GM12878 (cell line): ENCODE data around the gene WWOX. TPM values are rescaled to one million over a fixed set of nuclear protein-coding genes. Genes with fewer than 3 reads are reported as not detected.

ENCODE experiments used
- ATAC-seq: fragments of 200-7000 bp; cut with Tn5 transposase; 3 replicates; pipeline ENCODE4 v1.9.1; 2020; ENCODE audit warnings: mild to moderate bottlenecking, moderate library complexity
- BruUV-seq: library from RNA; stranded (reverse); fragments of 400-500 nt; replicated peaks from 2 replicates; lab custom pipeline; 2021; lab: Mats Ljungman, UMichigan
- CTCF ChIA-PET: fragments of 300-600 bp; sonication (Branson Sonifier 250); formaldehyde crosslinking; extraction: SDS; loops from one replicate; lab custom pipeline; 2021; ENCODE audit warnings: inconsistent platforms; lab: Yijun Ruan, JAX
- POLR2A ChIA-PET: fragments of 350-600 bp; formaldehyde crosslinking; extraction: SDS; loops from one replicate; lab custom pipeline; 2021; ENCODE audit warnings: inconsistent platforms; lab: Charles Lee
- RAD21 ChIA-PET: fragments of 300-600 bp; sonication (Branson Sonifier 250); formaldehyde crosslinking; loops from one replicate; lab custom pipeline; 2023; ENCODE audit warnings: antibody characterized with exemption; ENCODE audit not compliant: unreplicated experiment; lab: Charles Lee
- SMC1A ChIA-PET: fragments of 300-600 bp; sonication (Branson Sonifier 250); formaldehyde crosslinking; loops from one replicate; lab custom pipeline; 2023; ENCODE audit not compliant: unreplicated experiment, uncharacterized antibody; lab: Charles Lee
- DNase-seq: peaks from one replicate; pipeline ENCODE4 v3.0.0-alpha.2; 2011; ENCODE audit warnings: low read depth, low spot score
- FAIRE-seq: peaks from 3 replicates; lab custom pipeline; 2011; peaks lifted over from hg19 to GRCh38; lab: Jason Lieb, UNC
- H2AFZ ChIP-seq: 2 replicates; pipeline ENCODE4 v1.6.0; 2011; ENCODE audit warnings: low read depth, low read length, control low read depth; ENCODE audit not compliant: control insufficient read depth
- H3K27ac ChIP-seq: 2 replicates; pipeline ENCODE4 v1.5.1; 2011; ENCODE audit warnings: control low read depth; ENCODE audit not compliant: control insufficient read depth, insufficient read depth
- H3K27me3 ChIP-seq, 2 experiments: replicated peaks in 1 of 2; 2 replicates each; pipeline versions ENCODE4 v1.6.0 to v1.6.1; 2011; ENCODE audit warnings: low read length in 1 of 2; ENCODE audit not compliant: control insufficient read depth in 2 of 2, insufficient read depth in 2 of 2
- H3K36me3 ChIP-seq, 2 experiments: 2 replicates each; pipeline ENCODE4 v1.5.1; 2011; ENCODE audit warnings: low read length in 1 of 2; ENCODE audit not compliant: control insufficient read depth in 2 of 2, insufficient read depth in 2 of 2
- H3K4me1 ChIP-seq: 2 replicates; pipeline ENCODE4 v1.6.1; 2011; ENCODE audit warnings: mild to moderate bottlenecking, low read length, moderate library complexity, mixed read lengths; ENCODE audit not compliant: control insufficient read depth, insufficient read depth
- H3K4me2 ChIP-seq: 2 replicates; pipeline ENCODE4 v1.6.0; 2011; ENCODE audit warnings: control low read depth; ENCODE audit not compliant: control insufficient read depth, insufficient read depth
- H3K4me3 ChIP-seq: fragments of 200-600 bp; sonication (generic); 2 replicates; pipeline ENCODE4 v1.5.1; 2016
- H3K79me2 ChIP-seq: 2 replicates; pipeline ENCODE4 v1.6.0; 2011; ENCODE audit warnings: low read length; ENCODE audit not compliant: control insufficient read depth, insufficient read depth
- H3K9ac ChIP-seq: 2 replicates; pipeline ENCODE4 v1.8.0; 2011; ENCODE audit warnings: low read length, control low read depth, mixed read lengths; ENCODE audit not compliant: control insufficient read depth, insufficient read depth
- H3K9me3 ChIP-seq: replicated peaks from 3 replicates; pipeline ENCODE4 v1.5.1; 2011; ENCODE audit warnings: mild to moderate bottlenecking, low read length; ENCODE audit not compliant: control insufficient read depth, insufficient read depth
- H4K20me1 ChIP-seq: 2 replicates; pipeline ENCODE4 v1.6.0; 2011; ENCODE audit not compliant: control insufficient read depth, insufficient read depth
- CUX1 ChIP-seq: IDR thresholded peaks from 2 replicates; pipeline ENCODE4 v1.6.1; 2012; ENCODE audit warnings: improper control_type of control experiment, low read depth, low read length; ENCODE audit not compliant: insufficient replicate concordance
- HDAC6 ChIP-seq: fragments of 200-600 bp; sonication (generic); IDR thresholded peaks from one replicate; pipeline ENCODE4 v1.8.0; 2017; ENCODE audit warnings: antibody characterized with exemption; ENCODE audit not compliant: unreplicated experiment
- HDGF ChIP-seq: fragments of 450-650 bp; IDR thresholded peaks from 2 replicates; pipeline ENCODE4 v1.6.1; 2016; ENCODE audit warnings: antibody characterized with exemption
- KDM1A ChIP-seq: fragments of 200-600 bp; sonication (generic); IDR thresholded peaks from 2 replicates; pipeline ENCODE4 v1.6.1; 2016; ENCODE audit warnings: borderline replicate concordance
- WGBS: methylation state at CpG from one replicate; pipeline ENCODE4 v1.1.6; 2016; ENCODE audit warnings: low lambda C conversion rate; ENCODE audit not compliant: insufficient replicate concordance, insufficient coverage; ENCODE audit errors: missing lambda C conversion rate; 5-methylcytosine and 5-hydroxymethylcytosine counted together
- in situ Hi-C: fragments of 300-500 bp; cut with MboI; formaldehyde crosslinking; loops from 9 replicates; pipeline ENCODE4 v1.14.3; 2018; ENCODE audit warnings: mixed read lengths
- intact Hi-C: fragments of 100-400 bp; cut with micrococcal nuclease; formaldehyde crosslinking; loops from one replicate; pipeline ENCODE4 v1.14.2; 2022; ENCODE audit not compliant: unreplicated experiment
- polyA plus RNA-seq, 11 experiments: library from polyadenylated mRNA; depleted of rRNA in 4 of 11; unstranded in 6 of 11; stranded (reverse) in 5 of 11; fragments of >200 nt; fragmentation: Nextera tagmentation in 4 of 11; fragmentation: Illumina TruSeq in 1 of 11; extraction: Ambion mirVana in 4 of 11; extraction: Trizol in 1 of 11; gene quantifications; 1 replicate in 1 of 11; 2 replicates in 10 of 11; pipeline versions ENCODE4 v1.2.1 to v1.2.3, GENCODE V29; 2011 to 2016; ENCODE audit warnings: inconsistent platforms in 2 of 11, missing spikeins in 2 of 11, low read depth in 1 of 11
- total RNA-seq, 4 experiments: library from RNA; depleted of rRNA in 3 of 4; stranded (reverse); fragments of >200 nt in 3 of 4; fragmentation: Illumina TruSeq in 1 of 4; extraction: Trizol in 1 of 4; gene quantifications; 2 replicates each; pipeline versions ENCODE4 v1.2.1 to v1.2.3, GENCODE V29; 2013 to 2021

WWOX gene
- total and polyA plus RNA-seq, 10 of the 15 experiments (the other 5 are each of a cell fraction or from before 2014, with no cell fraction given) = 2.8 to 24.4 (median 17.8) TPM

- DNase-seq (no peak), FAIRE-seq (no peak)
- CTCF ChIA-PET = interaction anchor here (0.9 kb wide), 1 partner anchor 8 kb away, joined by 3 read pairs; no protein-coding TSS in a partner anchor
- in situ Hi-C loops = no loop called here
- no peak overlapping the region for H3K27ac ChIP-seq
- 41% methylated on average over 4 of the region's 4 CpGs for WGBS
- H3K27me3 ChIP-seq = no peaks in the 10 kb centered on the region
- no peak overlapping the region for H3K9ac ChIP-seq
- no peaks in the 10 kb centered on the region for H3K9me3 ChIP-seq
- no peak overlapping the region for H3K4me2 ChIP-seq
- H2AFZ ChIP-seq = no peak overlapping the region
- no peaks in the 10 kb centered on the region for H4K20me1 ChIP-seq
- POLR2A ChIA-PET = no interaction called here
- RAD21 ChIA-PET = no interaction called here
- BruUV-seq = no TSS peak
- no peaks in the 10 kb centered on the region for H3K36me3 ChIP-seq
- no peaks in the 10 kb centered on the region for H3K79me2 ChIP-seq
- TF ChIP-seq HDAC6 (no peak), HDGF (no peak), KDM1A (no peak), CUX1 (no peak)
- TF ChIP-seq, all 136 proteins: peak for 0
- intact Hi-C loops = loop anchor here (10.0 kb wide), 1 partner anchor 495 kb away; no protein-coding TSS in a partner anchor
- Histone ChIP-seq H3K4me3 (no peak overlapping the region), H3K4me1 (peaks cover 3% of the 10 kb centered on the region)
- ATAC-seq = no peak
- SMC1A ChIA-PET = interaction anchor here (1.0 kb wide), 1 partner anchor 18 kb away, joined by 3 read pairs; no protein-coding TSS in a partner anchor
Measured at GRCh38 chr16:78469787-78470186, 370.3 kb downstream of the WWOX start.
